ENCODE measurements around the gene CDCA8. TPM values are rescaled to one million over a fixed set of nuclear protein-coding genes. Genes with fewer than 3 reads are reported as not detected.
A peak's percentile ranks its signal among the peaks of the same experiment; 100 is the strongest.

The CDCA8 gene
- total RNA-seq, 1 donor, result 14.2 TPM

DNA sequence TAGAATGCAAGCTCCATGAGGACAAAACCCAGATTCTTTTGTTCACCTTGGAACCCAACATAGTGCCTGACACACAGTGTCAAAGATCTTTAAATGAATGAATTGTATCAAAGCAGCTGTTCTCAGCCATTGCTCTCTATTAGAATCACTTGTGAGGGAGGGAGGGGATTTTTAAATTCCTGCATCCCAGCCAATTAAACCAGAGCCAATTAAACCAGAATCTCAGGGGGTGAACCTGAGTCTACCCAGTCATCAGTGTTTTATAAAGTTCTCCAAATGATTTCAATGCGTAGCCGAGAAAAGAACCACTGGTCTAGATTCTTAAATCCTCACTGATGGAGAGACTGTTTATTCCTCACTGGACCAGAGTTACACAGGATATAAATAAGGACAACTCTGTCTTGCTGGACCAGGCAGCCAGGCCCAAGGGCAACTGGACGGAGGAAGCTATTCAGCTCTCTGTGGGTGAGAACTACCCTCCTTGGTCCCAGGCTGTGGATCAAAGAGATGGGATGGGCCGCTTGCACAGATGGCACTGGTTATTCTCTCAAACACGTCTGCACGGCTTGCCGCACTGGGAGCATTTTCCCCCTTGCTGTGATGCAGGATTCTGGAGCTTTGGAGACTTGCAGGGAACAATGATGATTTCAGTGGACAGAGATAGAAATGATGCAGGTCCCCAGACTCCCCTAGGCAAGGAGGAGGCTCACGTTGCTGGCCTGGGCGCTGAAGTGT is 20.0 kb upstream of the CDCA8 start:
- peak; percentile 18 for DNase-seq (ENCODE audit: low read depth)
- H3K4me3 ChIP-seq (ENCODE audit: low read depth, low read length), result no peak overlapping the region
- TF ChIP-seq, protein P1, sequence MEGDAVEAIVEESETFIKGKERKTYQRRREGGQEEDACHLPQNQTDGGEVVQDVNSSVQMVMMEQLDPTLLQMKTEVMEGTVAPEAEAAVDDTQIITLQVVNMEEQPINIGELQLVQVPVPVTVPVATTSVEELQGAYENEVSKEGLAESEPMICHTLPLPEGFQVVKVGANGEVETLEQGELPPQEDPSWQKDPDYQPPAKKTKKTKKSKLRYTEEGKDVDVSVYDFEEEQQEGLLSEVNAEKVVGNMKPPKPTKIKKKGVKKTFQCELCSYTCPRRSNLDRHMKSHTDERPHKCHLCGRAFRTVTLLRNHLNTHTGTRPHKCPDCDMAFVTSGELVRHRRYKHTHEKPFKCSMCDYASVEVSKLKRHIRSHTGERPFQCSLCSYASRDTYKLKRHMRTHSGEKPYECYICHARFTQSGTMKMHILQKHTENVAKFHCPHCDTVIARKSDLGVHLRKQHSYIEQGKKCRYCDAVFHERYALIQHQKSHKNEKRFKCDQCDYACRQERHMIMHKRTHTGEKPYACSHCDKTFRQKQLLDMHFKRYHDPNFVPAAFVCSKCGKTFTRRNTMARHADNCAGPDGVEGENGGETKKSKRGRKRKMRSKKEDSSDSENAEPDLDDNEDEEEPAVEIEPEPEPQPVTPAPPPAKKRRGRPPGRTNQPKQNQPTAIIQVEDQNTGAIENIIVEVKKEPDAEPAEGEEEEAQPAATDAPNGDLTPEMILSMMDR (IDR thresholded peaks at IDR 0.05; ENCODE audit: insufficient read depth, low read depth, low read length), result no peak

DNA sequence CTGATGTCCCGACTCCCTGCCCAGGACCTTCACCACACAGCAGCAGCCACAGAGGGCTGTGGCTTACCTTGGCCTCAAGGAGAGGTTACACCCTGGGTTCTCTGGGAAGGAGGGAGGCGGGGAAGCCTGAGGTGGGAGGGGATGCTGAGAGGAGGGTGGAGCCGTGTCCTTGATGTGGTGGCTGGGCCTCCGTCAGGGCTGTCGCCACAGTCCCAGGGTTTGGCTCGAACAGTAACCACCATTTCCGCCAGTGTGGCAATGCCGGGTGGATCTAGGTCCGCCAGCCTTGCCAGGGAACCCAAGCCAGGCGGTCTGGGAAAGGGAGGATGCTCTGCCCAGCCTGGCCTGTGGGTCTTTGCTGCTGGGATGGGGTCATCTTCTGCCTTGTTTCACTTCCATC is 18.4 kb upstream of the CDCA8 start:
- DNase-seq (ENCODE audit: low read depth), result no peak
- H3K4me3 ChIP-seq (ENCODE audit: low read depth, low read length), result no peak overlapping the region
- TF ChIP-seq, protein P1 (IDR thresholded peaks at IDR 0.05; ENCODE audit: insufficient read depth, low read depth, low read length), result no peak

DNA sequence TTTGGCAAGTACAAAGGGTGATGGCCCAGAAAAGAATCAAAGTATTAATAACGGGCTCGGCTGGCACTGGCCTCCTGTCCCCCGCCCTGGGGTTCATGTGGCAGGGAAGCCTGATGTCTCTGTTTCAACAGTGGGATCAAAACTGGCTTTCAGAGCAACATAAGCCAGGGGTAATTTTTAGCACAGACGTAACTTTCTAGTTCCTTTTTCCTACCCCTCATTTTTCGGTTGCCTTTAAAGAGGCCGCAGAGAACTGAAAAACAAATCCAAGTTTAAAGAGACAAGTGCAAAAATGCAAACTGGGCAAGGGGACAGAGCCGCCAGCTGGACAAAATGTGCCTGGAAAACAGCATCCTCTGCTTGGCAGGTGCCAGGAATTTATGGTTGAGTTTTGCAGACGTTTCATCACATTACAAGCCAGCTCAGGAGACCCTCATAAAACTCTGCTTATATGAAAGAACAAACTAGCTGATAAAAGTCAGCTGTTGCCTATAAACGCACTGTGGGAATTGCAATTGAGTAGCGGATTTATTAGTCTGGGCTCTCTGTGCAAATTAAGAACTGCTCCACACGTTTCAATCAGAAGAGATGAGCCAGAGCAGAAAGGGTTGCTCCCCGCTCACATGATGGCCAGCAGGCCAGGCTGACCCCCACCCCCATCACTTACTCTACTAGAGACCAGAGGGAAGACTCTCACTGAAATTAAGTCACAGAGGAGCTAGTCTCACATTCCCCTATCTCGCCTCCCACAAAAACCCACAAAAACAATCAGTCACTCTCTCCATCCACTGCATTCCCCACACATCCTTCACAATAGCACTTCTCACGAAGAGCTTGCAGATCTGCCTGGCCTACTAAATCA is 15.8 kb upstream of the CDCA8 start:
- peak; percentile 96 for DNase-seq (ENCODE audit: low read depth)
- TF ChIP-seq, protein P1 (IDR thresholded peaks at IDR 0.05; ENCODE audit: insufficient read depth, low read depth, low read length), result peak; percentile 3
- no peak overlapping the region for H3K4me3 ChIP-seq (ENCODE audit: low read depth, low read length)

DNA sequence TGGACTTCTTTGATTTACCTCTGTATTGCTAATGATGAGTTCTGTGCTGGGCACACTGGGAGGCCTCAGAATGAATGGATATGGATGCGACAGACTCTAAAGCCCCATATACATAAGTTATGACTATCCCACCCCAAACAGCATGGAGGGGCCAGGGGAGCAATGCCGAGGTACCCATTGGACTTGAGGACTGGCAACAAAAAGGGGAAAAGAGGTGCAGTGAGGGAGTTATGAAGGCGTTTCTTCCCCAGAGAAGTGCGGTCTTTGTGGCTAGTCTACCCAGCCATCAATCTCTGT is 15.2 kb upstream of the CDCA8 start:
- H3K4me3 ChIP-seq (ENCODE audit: low read depth, low read length), result no peak overlapping the region
- TF ChIP-seq, protein P1 (IDR thresholded peaks at IDR 0.05; ENCODE audit: insufficient read depth, low read depth, low read length), result no peak
- DNase-seq (ENCODE audit: low read depth), result no peak

DNA sequence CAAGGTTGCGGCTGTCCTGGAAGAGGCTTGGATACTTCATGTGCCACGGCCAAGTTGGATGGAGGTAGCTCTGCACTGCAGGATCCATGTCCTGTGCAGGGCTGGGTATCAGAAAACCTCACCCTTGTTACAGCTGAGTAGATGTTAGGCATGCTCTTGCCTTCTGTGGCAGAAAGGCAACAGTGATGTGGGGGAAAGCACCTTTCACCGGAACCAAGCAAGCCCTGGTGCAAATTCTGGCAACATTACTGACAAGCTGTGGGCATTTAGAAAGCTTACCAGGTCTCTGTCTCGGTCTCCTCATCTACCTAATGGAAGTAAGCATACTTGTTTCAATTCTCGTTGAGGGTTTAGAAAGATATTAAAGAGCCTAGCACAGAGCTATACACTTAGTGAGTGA is 14.5 kb upstream of the CDCA8 start:
- TF ChIP-seq, protein P1 (IDR thresholded peaks at IDR 0.05; ENCODE audit: insufficient read depth, low read depth, low read length), result no peak
- DNase-seq (ENCODE audit: low read depth), result no peak
- H3K4me3 ChIP-seq (ENCODE audit: low read depth, low read length), result no peak overlapping the region

DNA sequence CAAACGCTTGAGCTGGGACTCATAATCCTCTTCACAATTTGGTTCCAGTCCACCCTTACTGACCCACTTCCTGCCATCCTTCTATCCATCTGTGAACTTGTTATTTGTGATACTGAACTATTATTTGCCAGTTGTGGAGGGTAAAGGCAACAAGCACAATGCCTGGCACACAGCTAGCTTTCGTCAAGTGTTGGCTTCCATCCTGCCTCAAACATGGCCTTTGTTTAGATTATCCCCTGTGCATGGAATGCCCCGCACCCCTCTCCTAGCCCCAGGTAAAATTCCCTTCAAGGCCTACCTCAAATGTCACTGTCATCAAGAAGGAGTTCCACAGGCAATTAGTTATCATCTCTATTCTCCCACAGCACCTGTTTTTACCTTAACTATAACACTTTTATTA is 11.4 kb upstream of the CDCA8 start:
- DNase-seq (ENCODE audit: low read depth), result no peak
- TF ChIP-seq, protein P1 (IDR thresholded peaks at IDR 0.05; ENCODE audit: insufficient read depth, low read depth, low read length), result no peak

More for the DNA sequence above, 11.4 kb upstream of the CDCA8 start:
- H3K4me3 ChIP-seq (ENCODE audit: low read depth, low read length), result no peak overlapping the region
